Measurements from ENCODE around the gene NME3.

NME3 gene

DNA sequence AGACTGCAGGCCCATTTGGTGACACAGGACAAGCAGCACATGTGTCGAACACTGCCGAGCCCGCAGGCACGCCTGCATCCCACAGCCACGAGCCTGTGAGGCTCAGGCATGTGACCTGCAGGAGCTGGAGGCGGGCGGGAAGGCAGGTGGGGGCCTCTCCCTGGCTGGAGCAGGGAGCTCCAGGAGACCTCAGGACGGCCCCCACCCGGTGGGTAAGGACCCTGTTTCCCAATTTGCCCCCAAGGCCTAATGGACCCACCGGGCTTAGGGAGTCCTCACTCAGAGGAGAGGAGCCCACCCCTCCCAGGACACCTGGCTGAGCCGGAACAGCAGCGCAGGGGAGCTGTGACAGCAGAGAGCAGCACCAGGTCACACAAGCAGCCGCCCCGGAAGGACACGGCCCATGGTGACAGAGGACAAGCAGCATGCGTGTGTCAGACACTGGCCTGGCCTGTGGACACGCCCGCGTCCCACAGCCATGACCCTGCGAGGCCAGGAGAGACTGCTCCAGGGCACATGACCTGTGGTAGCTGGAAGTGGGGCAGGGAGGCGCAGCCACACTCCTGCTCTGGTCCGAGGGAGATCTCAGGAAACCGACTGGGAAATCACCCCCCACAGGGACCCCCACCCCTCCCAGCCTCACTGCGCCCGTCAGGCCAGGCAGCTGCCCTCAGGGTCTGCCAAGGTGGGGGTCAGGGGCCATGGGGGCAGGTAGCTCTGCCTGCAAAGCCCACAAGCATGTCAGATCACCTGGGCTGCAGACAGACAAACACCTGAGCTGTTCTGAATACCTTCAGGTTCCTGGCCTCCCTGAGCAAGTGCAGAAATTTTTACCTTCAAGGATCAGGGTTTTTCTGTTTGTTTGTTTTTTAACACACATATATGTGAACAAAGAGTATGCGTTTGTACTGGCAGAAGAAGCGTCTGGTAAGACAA is 8.7 kb upstream of the NME3 start:
- DNase-seq = no peak

DNA sequence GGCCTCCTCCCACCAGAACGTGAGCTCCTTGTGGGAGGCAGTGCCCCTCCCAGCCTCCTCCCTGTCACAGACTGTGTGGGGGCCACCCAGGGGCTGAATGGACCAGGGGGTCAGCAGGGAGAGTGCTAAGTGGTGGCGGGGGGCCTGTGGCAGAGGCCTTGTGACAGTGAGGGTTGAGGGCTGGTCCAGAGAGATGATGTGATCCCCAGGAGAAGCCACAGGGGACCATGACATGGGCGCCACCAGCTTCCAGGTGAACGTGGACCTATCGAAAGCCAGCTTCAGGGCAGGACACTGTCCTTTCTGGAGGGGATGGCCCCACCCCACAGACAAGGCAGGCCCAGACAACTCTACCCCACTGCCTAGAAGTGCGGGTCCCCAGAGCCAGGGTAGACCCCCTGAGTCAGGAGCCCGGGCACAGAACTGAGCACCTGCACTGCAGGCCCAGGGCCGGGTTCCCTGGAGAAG is 7.9 kb upstream of the NME3 start:
- no peak for DNase-seq

- no peak for DNase-seq
Observed at GRCh38 chr16:1778200-1779179, 7.1 kb upstream of the NME3 start.

GRCh38 chr16:1777375-1778199 is 6.2 kb upstream of the NME3 start:
- DNase-seq = no peak

DNA sequence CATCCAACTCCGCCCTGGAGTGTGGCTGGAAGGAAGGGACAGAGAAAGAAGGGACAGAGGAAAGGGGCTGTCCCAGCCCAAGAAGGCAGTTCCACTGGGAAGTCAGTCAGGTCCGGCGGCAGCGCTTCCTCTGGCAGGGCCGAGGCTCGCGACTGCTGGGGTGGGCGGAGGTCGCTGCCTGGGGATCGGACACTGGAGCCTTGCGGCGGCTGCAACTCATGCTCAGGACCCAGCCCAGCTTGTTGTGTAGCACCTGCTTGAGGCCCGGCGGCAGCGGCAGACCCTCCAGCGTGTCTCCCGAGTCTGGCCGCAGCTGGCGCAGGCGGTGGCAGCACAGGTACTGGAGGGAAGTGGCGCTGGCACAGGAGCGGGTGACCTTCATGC is 5.6 kb upstream of the NME3 start:
- no peak for DNase-seq

DNA sequence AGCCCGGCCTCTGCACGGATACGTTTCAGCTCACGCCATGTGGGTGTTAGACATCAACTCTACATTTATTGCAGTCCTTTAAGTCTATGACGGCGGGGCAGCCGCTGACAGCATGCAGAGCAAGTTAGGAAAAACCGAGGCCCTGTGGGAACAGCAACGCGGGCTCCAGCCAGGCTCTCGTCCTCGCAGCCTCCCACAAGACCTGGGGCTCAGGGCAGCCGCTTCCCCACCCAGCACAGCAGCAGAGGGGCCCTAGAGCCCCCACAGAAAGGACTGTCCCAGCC is 5.3 kb upstream of the NME3 start:
- DNase-seq = no peak

GRCh38 chr16:1775846-1776671 is 4.7 kb upstream of the NME3 start:
- no peak for DNase-seq

GRCh38 chr16:1775006-1775845 is 3.9 kb upstream of the NME3 start:
- DNase-seq = no peak

GRCh38 chr16:1774448-1774780 is 3.1 kb upstream of the NME3 start:
- no peak for DNase-seq

DNA sequence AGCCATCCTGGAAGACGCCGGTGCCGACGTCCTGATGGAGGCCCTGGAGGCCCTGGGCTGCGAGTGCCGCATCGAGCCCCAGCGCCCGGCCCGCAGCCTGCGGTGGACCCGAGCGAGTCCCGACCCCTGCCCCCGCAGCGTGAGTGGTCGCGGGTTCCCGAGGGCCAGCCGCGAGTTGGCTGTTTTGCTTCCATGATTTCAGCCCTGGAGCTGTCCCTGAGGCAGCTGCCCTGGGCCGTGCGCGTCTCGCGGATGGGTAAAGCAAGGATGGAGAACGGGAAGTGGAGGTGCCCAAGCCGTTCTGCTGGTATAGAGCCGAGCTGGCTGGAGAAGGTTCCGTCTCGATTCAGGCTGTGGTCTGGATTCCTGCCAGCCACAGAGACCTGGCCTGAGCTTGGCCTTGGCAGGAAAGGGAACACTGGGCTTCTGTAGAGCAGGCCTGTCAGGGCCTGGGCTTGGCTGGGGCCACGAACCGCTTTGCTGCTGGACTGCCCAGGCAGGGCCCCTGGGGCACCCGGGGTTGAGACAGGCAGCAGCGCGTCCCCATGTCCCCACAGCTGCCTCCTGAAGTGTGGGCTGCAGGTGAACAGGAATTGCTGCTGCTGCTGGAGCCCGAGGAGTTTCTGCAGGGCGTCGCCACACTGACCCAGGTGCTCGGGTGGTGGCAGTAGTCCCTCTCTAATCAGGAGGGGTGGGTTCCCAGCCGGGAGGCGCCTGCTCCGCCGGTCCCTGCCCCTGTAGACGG is 2.5 kb upstream of the NME3 start:
- DNase-seq = no peak

DNA sequence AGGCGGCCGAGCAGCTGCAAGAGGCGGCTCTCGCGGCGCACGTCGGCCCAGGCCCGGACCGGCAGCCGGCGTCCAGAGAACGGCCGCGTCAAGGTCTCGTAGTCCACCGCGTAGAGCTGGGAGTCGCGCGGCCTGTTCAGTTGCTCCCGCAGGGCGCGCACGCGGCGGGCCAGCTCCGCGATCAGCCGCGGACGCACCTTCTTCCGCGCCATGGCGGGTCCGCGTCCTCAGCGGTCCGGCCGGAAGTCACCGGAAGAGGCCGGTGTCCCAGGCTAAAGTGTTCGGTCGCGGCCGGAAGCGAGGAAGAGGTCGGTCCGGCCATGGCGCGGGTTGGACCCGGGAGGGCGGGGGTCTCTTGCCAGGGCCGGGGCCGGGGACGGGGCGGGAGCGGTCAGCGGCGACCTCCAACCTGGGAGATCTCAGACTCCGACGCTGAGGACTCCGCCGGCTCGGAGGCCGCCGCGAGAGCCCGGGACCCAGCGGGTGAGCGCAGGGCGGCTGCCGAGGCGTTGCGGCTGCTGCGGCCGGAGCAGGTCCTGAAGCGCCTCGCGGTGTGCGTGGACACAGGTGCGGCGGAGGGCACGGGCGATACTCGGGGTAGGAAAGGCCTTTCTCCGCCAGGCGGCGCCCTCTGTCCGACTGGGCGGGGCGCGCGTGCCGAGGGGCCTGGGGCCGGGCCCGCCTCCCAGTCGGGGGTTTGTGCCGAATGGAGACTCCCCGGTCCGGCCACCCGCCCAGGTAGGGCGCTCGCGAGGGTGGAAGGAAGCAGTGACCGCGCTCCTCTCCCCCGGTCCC is 1.8 kb upstream of the NME3 start, which contains the start of gene MRPS34:
TSS of gene MRPS34 (minus strand) at position 227 of the 795 bp plus-strand sequence. CDS start at position 212, 15 bp downstream.
- peak; percentile 75 for DNase-seq

DNA sequence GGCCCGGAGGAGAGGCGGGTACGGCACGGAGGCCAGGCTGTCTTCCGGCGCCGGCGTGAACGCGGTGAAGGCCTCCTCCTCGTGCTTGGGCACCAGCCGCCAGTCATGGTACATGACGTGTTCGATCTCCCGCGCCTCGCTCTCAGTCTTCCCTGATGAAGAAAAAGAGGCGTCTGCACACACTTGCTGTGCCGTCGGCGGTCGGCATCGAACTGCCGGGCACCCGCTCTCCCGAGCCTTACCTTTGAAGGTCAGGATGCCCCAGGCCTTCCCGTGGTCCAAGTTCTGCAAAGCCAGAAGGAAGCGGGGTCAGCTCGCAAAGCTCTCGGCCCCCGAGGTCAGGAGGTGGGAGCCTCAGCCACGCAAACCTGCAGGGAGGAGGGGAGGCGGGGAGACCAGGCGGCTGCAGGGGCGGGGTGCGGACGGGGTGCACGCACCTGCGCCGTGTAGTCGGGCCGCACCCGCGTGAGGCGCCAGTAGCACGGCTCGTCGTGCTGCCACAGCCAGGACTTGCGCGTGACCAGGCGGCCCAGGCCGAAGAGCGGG is 1.1 kb upstream of the NME3 start, which contains the start of gene EME2:
TSS of gene EME2 (plus strand) at position 449 of the 546 bp plus-strand sequence. CDS start 418 bp downstream, outside the sequence.
- no peak for DNase-seq

DNA sequence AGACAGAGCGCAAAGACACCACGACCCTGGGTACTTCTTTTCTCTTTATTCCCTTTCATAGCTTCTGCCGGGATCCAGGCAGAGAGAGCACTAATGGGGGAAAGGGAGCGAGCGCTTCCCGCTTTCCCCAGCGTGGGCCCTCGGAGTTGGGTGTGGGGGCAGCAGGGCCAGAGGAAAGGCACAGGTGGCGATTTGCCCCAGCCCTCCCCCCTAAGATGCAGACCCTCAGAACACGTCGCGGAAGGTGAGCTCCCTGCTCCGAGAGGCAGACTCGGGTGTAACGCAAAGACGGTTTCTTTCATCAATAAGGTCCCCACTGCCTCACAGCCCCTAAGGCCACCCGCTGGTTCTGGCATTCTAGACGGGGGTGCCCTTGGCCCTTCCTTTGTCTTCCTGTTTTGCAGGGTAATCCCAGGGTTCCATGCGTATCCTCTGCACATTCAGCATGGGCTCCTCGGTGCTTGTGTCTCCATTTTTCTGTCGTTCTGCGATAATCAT is 570 bp upstream of the NME3 start:
- no peak for DNase-seq

GRCh38 chr16:1770328-1771187 is 785 bp downstream of the NME3 start:
- DNase-seq = peak; percentile 35

GRCh38 chr16:1769402-1770300 is 1.7 kb downstream of the NME3 start:
- no peak for DNase-seq

GRCh38 chr16:1768767-1769401 is 2.5 kb downstream of the NME3 start:
- no peak for DNase-seq

Data from fibroblast of upper back skin (primary cell).